GM18498 (cell line): ENCODE measurements around the gene GRIK4.

Experiments
- ATAC-seq: cut with Tn5 transposase; IDR thresholded peaks from one replicate; pipeline ENCODE4 v1.9.1; 2021; ENCODE audit warnings: mild to moderate bottlenecking, moderate library complexity; ENCODE audit not compliant: unreplicated experiment

GRIK4 gene

GRCh38 chr11:120893440-120894201, 382.1 kb downstream of the GRIK4 start:
- ATAC-seq = peak; percentile 84

DNA sequence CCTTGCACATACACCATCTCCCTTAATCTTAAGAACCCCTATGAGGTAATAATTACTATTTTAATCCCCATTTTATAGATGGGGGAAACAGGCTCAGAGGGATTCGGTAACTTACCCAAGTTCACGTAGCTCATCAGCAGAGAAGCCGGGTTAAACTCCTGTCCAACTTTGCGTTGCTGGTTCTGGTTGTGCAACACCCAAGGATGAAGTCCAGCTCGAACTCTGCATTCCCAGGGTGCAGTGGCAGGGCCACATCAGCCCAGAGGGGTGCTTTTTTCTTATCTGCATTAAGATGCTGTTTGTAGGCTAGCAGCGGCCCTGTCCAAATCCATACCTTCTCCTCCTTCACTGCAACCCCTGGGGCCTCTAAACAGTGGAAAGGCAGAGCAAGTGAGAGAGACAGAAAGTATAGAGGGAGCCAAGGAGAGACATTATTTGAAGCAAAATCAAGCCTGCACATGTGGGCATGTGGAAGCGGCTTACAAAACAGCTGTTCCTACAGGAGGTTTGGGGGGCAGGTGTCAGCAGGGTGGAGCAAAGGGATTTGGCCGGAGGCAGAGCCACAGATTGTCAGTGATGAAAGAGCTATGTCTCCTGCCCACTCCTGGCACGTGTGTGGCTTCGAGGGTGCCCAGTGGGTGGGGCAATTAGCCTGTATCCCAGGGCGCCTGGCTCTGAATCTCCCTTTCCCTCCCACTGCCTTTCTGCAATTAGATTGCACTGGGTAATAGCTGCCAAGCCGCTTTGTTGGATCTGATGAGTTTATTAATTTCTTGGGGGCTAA, 382.8 kb downstream of the GRIK4 start:
- no peak for ATAC-seq

GRCh38 chr11:120896687-120897086, 385.1 kb downstream of the GRIK4 start:
- no peak for ATAC-seq

- ATAC-seq = no peak
Measured at GRCh38 chr11:120898568-120898967, 387.0 kb downstream of the GRIK4 start.

DNA sequence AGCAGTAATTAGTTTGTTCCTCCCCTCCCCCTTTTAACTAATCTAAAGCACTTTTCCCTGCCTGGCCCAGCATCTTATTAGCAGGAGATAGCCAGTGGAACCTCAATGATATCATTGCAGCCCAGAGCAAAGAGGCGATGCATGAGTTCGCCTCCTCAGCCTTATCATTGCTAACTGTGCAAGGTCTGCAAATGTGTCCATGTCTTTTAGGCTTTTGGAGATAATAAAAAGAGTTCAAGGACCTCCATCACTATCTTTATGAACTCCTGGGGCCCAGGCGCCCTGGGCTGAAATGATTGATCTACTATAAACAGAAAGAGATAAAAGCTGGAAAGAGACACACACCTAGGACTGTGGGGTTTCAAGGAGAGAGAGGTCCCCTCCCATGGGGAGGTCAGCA, 388.2 kb downstream of the GRIK4 start:
- no peak for ATAC-seq

- no peak for ATAC-seq
Measured at GRCh38 chr11:120900643-120901042, 389.1 kb downstream of the GRIK4 start.

GRCh38 chr11:120903686-120904085, 392.1 kb downstream of the GRIK4 start:
- no peak for ATAC-seq

DNA sequence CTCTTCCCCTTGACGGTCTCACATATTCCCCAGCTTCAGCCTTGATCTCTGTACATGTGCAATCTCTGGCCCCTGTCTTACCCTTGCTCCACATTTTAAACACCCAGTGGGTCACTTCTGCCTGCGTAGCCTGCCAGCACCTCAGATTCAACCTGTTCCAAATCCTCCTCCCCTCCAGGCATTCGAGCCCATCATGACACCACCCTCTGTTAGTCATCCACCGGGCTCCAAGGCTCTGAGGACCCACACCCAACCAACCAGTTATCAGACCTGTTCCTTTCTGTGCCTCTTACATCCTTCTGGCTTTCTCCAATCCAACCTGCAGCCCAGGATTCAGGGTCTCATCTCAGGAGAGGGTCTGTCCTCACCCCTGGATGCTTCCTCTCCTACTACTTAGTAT, 392.6 kb downstream of the GRIK4 start:
- no peak for ATAC-seq

- no peak for ATAC-seq
Measured at GRCh38 chr11:120906766-120907165, 395.2 kb downstream of the GRIK4 start.

DNA sequence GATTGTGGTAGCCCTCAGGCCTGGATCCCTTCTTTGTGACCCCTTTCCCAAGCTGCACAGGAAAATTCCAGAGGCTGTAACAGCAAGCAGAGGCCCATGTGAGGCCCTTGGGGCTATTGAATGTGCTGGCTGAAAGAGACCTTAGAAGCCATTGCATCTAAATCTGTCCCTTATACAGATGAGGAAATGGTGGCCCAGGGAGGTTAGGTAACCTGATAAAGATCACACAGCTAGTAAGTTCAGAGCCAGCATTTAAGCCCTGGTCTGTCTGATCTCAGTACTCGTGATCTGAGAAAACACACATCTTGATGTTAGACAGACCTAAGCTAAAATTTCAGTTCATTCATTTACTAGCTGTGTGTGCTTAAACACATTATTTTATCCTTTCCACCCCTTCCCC, 396.4 kb downstream of the GRIK4 start:
- no peak for ATAC-seq

DNA sequence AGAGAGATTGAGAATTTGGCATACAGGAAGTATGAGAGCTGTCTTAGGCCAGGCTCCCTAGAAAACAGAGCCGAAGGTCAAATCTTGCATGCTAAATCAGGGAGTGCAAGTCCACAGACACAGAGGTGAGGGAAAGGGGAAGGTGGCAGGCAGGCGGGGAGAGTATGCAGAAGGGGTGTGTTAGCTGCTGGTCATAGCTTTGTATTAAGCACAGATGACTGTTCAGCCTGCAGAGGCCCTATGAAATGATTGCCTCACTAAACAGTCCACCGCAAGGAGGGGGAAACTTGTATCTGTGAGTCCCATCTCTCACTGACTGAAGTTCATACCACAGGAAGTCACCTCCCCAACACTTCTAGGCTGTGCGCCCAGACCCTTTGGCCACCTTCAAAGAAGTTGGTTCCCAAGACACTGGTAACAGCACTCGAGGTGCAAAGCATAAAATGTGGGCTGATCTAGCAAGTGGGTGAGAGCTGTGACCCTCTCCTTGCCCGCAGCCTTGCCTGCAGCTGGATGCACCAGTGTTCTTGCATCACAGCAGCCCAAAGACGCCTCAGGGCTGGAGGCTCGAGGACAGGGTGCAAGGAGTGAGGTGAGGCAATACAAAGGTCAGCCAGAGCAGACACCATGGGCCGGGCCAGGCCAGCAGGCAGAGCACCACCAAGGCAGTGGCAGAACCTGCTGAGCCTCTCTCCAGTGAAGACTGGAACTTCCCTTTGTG, 397.1 kb downstream of the GRIK4 start:
- ATAC-seq = no peak

DNA sequence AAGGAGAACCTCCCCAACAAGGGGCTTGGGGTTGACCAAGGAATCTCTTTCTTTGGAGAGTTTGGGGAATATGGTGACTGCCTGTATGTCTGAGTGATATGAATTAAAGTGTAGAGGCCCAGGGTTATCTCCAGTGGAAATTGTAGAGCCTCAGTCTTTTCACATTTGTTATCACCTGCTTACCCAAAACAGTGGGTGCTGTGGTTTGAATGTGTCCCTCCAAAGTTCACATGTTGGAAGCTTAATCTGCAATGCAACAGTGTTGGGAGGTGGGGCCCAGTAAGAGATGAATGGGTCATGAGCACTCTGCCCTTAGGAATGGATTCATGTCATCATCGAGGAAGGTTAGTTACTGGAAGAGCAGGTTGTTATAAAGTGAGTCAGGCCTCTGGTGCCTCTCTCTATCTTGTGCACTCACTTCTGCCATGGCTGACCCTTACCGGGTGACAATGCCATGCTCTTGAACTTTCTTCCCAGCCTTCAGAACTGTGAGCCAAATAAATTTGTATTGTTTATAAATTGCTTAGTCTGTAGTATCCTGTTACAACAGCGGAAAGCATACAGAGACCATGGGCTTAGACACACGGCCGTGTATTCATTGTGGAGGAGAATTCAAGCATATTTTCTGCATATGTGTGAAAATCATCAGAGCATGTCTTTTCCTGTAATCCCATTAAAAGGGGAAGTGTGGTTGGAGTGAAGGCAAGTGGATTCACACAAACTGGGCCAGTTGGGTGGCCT, 398.3 kb downstream of the GRIK4 start:
- no peak for ATAC-seq

DNA sequence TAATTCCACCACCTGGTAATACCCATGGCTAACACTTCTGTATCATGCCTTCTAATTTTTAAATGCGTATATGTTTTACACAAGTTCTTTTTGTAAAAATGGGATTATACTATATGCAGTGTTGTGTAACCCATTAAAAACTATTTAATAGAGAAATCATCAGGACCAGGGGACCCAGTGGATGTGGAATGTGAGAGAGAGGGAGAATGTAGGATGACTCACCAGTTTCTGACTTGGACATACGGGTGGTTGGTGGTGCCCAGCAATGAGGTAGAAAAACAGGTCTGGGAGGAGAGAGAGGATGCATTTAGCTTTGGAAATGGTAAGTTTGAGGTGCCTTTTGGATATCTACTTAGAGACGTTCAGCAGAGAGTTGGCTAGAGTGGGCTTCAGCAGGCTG, 400.4 kb downstream of the GRIK4 start:
- no peak for ATAC-seq

GRCh38 chr11:120912504-120912903, 401.0 kb downstream of the GRIK4 start:
- ATAC-seq = no peak

- no peak for ATAC-seq
Measured at GRCh38 chr11:120912915-120913314, 401.4 kb downstream of the GRIK4 start.

DNA sequence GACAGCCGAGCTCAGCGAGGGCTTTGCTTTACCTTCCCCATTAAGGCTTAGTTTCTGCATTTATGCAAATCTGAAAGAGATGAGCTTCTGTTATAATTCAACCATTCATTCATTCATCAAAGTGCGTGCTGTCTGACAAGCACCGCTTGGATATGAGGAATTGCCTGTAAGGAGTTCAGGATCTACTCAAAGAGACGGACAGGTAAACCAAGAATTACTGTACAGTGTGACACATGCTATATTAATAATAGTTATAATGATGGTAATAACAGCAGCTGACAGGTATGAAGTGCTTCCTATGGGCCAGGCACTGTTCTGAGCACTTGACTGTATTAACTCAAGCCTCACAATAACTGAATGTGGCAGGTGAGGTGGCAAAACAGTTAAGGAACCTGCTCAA, 402.5 kb downstream of the GRIK4 start:
- no peak for ATAC-seq

GRCh38 chr11:120914601-120915000, 403.1 kb downstream of the GRIK4 start:
- no peak for ATAC-seq

DNA sequence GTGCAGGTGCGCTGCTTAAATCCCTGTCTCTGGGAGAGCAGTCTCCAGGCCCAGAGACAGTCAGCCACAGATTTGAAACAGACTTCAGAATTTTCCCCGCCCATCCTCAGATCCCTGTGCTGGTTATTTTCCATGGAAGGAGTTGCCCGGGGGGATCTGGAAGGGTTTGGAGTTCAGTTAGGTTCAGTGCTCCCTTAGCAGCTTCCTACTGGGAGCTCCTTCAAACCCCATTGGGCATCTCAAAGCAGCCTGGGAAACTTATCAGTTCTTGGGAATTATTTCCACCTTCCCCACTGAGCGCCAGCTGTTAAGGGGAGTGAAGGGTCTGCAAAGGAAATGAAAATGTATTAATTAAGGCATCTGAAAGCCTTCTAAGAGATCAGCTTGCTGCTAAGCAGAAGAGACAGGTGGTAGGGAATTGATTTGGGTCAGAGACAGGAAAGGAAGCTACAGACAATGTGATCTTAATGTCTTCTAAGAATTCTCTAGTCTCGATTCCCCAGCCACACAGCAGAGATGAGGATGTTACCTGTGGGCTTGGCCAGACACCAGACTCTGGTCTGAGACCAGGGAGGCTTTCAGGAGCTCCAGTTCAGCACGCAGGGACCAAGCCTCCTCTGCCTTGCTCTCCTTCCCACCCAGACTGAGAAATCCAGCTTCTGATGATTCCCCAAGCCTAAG, 406.2 kb downstream of the GRIK4 start:
- peak; percentile 48 for ATAC-seq

DNA sequence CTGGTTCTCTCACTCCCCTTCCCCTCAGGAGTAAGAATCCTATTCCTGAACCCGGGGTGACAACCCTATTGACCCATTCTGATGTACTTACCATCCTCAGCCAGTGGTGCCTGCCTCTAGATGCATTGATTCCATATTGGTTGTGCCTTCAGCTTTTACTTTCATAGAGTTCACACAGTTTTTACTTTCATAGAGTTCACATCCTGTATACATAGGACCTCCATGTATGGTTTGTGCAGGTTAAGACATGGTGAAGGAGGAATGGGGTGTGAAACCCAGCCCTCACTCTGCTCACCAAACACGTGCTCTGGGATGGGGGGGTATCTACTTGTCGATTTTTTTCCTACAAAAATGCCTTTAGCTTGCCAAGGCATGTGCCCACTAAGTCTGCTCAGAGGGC, 406.7 kb downstream of the GRIK4 start:
- peak; percentile 68 for ATAC-seq

DNA sequence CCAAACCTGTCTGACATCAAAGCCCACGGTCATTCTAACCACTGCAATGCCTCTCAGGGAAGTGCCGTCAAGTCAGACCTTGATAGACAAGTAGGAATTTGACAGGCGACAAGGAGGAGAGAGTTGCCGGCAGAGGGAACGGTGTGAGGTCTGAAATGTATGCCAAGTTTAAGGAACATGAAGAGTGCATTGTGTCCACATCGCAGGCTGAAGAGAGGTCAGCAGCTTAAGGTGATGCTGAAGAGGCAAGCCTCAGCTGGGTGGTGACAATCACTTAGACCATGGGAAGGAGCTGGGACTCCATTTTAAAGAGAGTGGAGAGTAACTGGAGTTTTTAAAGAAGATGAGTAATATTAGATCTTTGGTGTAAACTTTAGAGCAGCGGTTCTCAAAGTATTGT, 407.5 kb downstream of the GRIK4 start:
- ATAC-seq = no peak
